T-helper 2 cell (primary cell): Measurements from ENCODE around the gene BBS4.
A peak's percentile ranks its signal among the peaks of the same experiment; 100 is the strongest.

Experiments used
- DNase-seq, 5 experiments: peaks; one replicate each; pipeline versions ENCODE4 v3.0.0 to v3.0.0-alpha.2; 2012 to 2022

Gene BBS4

GRCh38 chr15:72766025-72766424, 80.0 kb downstream of the BBS4 start:
- no peak for DNase-seq

GRCh38 chr15:72766780-72767179, 80.8 kb downstream of the BBS4 start:
- DNase-seq: no peak

GRCh38 chr15:72770673-72771328, 84.8 kb downstream of the BBS4 start:
- DNase-seq: peak in 1 of 5 experiments; percentile 64

DNA sequence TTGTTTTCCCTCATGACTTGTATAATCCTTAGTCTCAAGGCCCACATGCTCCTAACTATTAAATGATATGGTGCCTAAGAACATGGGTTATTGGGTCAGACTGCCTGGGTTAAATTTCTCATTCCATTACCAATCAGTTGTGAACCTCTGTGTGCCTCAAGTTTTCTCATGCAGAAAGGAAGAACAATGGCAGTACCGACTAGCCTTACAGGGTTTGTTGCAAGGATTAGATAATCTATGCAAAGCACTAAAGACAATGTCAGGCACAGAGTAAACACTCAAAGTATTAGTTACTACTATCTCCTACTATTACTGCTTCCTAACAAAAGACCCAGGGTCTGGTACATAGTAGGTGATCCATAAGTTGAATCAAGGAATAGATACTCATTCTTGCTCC, 85.3 kb downstream of the BBS4 start:
- DNase-seq: no peak

- DNase-seq: no peak
Observed at GRCh38 chr15:72774696-72775383, 88.8 kb downstream of the BBS4 start.

- no peak for DNase-seq
Observed at GRCh38 chr15:72778796-72779195, 92.8 kb downstream of the BBS4 start.

DNA sequence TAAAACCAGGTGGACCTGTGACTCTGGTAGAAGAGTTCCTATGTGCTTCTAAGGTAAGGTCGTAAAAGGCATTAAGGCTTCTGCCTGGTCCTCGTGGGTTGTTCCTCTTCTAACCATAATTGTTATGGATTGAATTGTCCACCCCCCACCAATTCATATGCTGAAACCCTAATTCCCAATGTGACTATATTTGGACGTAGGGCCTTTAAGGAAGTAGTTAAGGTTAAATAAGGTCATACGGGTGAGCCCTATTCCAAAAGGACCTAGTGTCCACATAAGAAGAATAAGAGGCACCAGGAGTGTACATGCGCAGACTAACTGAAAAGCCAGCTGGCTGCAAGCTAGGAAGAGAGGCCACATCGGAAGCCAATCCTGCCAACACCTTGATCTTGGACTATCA, 95.6 kb downstream of the BBS4 start:
- DNase-seq: no peak

GRCh38 chr15:72782274-72783003, 96.4 kb downstream of the BBS4 start:
- peak in 1 of 5 experiments; percentile 43 for DNase-seq

DNA sequence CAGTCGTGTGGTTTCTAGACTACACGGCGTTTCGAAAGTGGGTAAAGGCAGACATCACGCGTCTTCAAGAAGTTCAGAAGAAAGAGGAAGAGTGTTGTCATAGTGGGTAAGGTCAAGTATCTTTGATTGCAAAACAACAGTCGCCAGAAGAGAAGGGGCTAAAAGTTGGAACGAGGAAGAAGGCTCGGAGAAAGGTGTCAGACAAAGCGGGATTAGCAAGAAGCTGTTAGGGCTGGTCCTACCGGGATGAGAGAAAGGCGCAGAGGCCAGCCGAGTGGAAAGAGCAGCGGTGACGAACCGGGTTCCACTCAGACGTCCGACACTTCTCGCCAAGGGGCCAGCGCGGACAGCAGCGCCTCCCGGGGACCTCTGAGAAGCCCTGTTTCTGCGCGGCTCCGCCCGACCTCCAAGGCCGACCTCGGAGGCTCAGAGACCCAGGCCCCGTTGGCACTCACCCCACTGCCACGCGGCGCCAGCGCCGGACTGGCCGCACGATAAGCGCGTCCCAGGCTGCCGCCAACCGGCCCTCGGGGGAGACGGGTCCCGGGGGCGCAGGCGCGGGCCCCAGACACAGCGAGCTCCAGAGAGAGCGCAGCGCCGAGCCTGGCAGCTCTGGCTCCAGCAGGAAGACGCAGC, 97.1 kb downstream of the BBS4 start:
- peak in 2 of 5 experiments; percentile 52 to 82 for DNase-seq

- DNase-seq: peak; percentile 91 to 96 (median 93)
Observed at GRCh38 chr15:72783640-72784455, 97.8 kb downstream of the BBS4 start, which contains the start of gene ADPGK. ADPGK (minus strand) TSS chr15:72783758; CDS start chr15:72783691, 67 bp downstream.

GRCh38 chr15:72784456-72784876, 98.5 kb downstream of the BBS4 start:
- no peak for DNase-seq

- peak in 3 of 5 experiments; percentile 40 to 87 (median 83) for DNase-seq
Observed at GRCh38 chr15:72785432-72785831, 99.4 kb downstream of the BBS4 start.

GRCh38 chr15:72785841-72786240, 99.8 kb downstream of the BBS4 start:
- no peak for DNase-seq

DNA sequence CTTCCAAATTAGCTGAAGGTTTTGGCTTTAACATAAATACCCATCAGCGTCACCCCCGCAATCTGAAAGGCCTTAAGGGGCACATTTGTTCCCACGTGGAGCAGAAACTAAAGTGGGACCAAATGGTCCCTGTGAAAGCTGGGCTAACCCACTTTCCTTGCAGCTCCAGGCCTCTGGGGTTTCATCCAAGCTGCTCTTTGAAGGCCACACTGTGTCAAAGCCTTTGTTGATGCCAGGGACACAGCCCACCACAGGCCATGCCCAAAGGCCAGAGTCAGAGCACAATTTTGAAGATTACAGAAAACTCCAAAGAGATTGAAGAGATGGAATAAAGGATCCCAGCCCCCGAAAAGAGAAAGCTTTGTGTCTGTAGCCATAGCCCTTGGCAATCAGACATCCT, 100.2 kb downstream of the BBS4 start:
- DNase-seq: no peak

DNA sequence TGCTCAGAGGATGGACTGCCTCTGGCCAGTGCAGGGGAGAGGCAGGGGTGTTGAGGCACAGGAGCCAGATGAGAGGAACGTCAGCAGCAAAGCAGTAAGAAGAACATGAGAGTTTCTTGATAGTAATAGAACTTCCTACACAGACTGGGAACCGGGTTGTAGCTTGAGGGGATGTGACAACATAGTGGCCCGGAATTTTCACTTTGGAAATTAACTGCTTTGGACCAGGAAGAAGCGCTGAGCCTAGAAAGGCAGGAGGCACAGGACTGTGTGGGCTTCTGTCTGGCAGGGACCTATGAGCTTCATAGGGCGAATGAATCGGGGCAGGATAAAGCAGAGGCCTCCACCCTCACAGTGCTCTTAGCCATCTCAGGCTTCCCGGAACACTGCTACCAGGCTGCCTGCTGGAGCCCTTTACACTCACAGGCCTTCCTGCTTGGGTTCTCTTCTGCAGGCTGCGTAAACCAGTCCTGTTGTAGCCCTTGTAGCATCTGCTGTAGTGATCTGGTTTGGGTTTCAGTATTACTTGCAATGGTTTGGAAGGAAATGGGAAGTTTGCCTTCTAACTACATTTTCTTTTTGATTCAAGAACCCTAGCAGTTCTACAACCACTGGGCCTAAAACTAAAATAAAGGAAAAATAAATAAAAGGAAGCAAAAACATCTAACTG, 100.8 kb downstream of the BBS4 start:
- peak in 1 of 5 experiments; percentile 72 for DNase-seq

- no peak for DNase-seq
Observed at GRCh38 chr15:72787526-72787925, 101.5 kb downstream of the BBS4 start.
